GM12878 (cell line): ENCODE measurements around the gene ECEL1.

Experiments used
- CBX5 ChIP-seq: sonication (generic); IDR thresholded peaks from 2 replicates; pipeline ENCODE4 v1.6.1; 2016; ENCODE audit warnings: low read depth, moderate library complexity, mild to moderate bottlenecking, inconsistent platforms
- CUX1 ChIP-seq: IDR thresholded peaks from 2 replicates; pipeline ENCODE4 v1.6.1; 2012; ENCODE audit warnings: improper control_type of control experiment, low read depth, low read length; ENCODE audit not compliant: insufficient replicate concordance
- HDGF ChIP-seq: fragments of 450-650 bp; IDR thresholded peaks from 2 replicates; pipeline ENCODE4 v1.6.1; 2016; ENCODE audit warnings: antibody characterized with exemption
- RAD21 ChIP-seq: IDR thresholded peaks from 2 replicates; pipeline ENCODE4 v1.6.1; 2011; ENCODE audit warnings: mild to moderate bottlenecking, low read depth, low read length, moderate library complexity; ENCODE audit not compliant: insufficient read depth
- SP1 ChIP-seq: IDR thresholded peaks from one replicate; pipeline ENCODE4 v1.6.1; 2011; ENCODE audit warnings: low read depth, low read length
- TF ChIP-seq, protein P1 (sequence below): fragments of 450-650 bp; IDR thresholded peaks from 2 replicates; pipeline ENCODE4 v1.6.1; 2016; ENCODE audit warnings: mild to moderate bottlenecking, moderate library complexity, borderline replicate concordance
- TF ChIP-seq, protein P2 (sequence below), 3 experiments: IDR thresholded peaks in 2 of 3; conservative IDR thresholded peaks in 1 of 3; 2 replicates each; pipeline ENCODE4 v1.5.1; 2011; ENCODE audit warnings: low read depth in 3 of 3, low read length in 3 of 3, mild to moderate bottlenecking in 3 of 3, control low read depth in 2 of 3, moderate library complexity in 2 of 3, inconsistent platforms in 1 of 3, mixed read lengths in 1 of 3; ENCODE audit not compliant: control insufficient read depth in 2 of 3, insufficient read depth in 1 of 3; ENCODE audit errors: extremely low read depth in 1 of 3

- TF ChIP-seq, protein P1, sequence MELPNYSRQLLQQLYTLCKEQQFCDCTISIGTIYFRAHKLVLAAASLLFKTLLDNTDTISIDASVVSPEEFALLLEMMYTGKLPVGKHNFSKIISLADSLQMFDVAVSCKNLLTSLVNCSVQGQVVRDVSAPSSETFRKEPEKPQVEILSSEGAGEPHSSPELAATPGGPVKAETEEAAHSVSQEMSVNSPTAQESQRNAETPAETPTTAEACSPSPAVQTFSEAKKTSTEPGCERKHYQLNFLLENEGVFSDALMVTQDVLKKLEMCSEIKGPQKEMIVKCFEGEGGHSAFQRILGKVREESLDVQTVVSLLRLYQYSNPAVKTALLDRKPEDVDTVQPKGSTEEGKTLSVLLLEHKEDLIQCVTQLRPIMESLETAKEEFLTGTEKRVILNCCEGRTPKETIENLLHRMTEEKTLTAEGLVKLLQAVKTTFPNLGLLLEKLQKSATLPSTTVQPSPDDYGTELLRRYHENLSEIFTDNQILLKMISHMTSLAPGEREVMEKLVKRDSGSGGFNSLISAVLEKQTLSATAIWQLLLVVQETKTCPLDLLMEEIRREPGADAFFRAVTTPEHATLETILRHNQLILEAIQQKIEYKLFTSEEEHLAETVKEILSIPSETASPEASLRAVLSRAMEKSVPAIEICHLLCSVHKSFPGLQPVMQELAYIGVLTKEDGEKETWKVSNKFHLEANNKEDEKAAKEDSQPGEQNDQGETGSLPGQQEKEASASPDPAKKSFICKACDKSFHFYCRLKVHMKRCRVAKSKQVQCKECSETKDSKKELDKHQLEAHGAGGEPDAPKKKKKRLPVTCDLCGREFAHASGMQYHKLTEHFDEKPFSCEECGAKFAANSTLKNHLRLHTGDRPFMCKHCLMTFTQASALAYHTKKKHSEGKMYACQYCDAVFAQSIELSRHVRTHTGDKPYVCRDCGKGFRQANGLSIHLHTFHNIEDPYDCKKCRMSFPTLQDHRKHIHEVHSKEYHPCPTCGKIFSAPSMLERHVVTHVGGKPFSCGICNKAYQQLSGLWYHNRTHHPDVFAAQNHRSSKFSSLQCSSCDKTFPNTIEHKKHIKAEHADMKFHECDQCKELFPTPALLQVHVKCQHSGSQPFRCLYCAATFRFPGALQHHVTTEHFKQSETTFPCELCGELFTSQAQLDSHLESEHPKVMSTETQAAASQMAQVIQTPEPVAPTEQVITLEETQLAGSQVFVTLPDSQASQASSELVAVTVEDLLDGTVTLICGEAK = no peak
- TF ChIP-seq, protein P2, sequence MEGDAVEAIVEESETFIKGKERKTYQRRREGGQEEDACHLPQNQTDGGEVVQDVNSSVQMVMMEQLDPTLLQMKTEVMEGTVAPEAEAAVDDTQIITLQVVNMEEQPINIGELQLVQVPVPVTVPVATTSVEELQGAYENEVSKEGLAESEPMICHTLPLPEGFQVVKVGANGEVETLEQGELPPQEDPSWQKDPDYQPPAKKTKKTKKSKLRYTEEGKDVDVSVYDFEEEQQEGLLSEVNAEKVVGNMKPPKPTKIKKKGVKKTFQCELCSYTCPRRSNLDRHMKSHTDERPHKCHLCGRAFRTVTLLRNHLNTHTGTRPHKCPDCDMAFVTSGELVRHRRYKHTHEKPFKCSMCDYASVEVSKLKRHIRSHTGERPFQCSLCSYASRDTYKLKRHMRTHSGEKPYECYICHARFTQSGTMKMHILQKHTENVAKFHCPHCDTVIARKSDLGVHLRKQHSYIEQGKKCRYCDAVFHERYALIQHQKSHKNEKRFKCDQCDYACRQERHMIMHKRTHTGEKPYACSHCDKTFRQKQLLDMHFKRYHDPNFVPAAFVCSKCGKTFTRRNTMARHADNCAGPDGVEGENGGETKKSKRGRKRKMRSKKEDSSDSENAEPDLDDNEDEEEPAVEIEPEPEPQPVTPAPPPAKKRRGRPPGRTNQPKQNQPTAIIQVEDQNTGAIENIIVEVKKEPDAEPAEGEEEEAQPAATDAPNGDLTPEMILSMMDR (IDR thresholded peaks at IDR 0.05 in 2 of 3, conservative IDR thresholded peaks at IDR 0.05 in 1 of 3; ENCODE audit: control insufficient read depth in 2 of 3, extremely low read depth in 1 of 3, insufficient read depth in 1 of 3, low read depth in 3 of 3, low read length in 3 of 3) = no peak
- no peak for TF ChIP-seq CBX5
- TF ChIP-seq HDGF = no peak
- no peak for TF ChIP-seq CUX1
- no peak for TF ChIP-seq RAD21
- no peak for TF ChIP-seq SP1
These were observed 7.7 kb upstream of the ECEL1 start for GRCh38 chr2:232495292-232495691.
